ENCODE results near the gene RNASE13. TPM values are rescaled to one million over a fixed set of nuclear protein-coding genes. Genes with fewer than 3 reads are reported as not detected.
"Not testable (repeated sequence)": the region's sequence is repeated elsewhere in the genome, so short reads cannot be mapped to it uniquely, and the experiment has no call there.

The RNASE13 gene
- total RNA-seq, 2 donors from 2014 or later: not detected

DNA sequence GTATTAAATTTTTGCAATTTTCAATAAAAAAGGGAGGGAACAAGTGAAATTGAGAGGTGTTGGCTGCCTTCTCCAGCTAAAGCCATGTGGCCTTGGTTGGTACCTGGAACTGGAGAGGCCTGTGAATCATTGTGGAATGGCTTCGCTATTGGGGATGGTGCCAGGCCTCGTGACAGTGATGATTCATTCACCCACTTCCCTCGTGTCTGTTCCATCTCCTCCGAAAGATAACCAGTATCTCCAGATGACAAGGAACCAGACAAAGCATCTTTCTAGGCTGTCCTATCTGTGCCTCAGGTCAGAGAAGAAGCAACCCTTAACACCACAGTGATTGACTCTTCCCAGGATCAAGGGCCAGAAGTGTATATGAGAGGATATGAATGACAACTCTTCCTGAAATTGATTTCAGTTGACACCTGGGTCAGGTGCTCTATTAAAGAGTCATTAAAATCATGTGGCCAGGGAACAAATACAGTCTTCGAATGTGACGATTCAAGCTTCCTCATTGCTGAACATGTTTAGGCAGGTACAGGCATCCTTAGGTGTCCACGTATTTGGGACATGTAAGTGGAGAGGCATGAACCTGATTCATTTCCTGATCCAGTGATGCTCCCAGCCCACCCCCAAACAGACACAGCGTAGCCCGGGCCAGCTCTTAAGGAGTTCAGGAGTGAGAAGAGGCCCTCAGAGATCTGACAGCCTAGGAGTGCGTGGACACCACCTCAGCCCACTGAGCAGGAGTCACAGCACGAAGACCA, 7.2 kb upstream of the RNASE13 start, which contains the start of gene RNASE7:
Gene RNASE7 (plus strand): TSS at position 687 of the 758 bp plus-strand sequence. CDS start 631 bp downstream, outside the sequence.
- H3K4me3 ChIP-seq (ENCODE audit: low read length): no peak within 1 kb of the TSS
- Mint-ChIP-seq H3K36me3 (ENCODE audit: low read depth) (no peaks in the 10 kb centered on the region), H3K27ac (no peak within 1 kb of the TSS), H3K4me1 (peaks cover 27% of the 10 kb centered on the region), H3K9me3 (no peaks in the 10 kb centered on the region), H3K27me3 (ENCODE audit: insufficient read depth) (peaks cover 23% of the 10 kb centered on the region), H3K4me3 (no peak within 1 kb of the TSS)
- TF ChIP-seq, protein P1, sequence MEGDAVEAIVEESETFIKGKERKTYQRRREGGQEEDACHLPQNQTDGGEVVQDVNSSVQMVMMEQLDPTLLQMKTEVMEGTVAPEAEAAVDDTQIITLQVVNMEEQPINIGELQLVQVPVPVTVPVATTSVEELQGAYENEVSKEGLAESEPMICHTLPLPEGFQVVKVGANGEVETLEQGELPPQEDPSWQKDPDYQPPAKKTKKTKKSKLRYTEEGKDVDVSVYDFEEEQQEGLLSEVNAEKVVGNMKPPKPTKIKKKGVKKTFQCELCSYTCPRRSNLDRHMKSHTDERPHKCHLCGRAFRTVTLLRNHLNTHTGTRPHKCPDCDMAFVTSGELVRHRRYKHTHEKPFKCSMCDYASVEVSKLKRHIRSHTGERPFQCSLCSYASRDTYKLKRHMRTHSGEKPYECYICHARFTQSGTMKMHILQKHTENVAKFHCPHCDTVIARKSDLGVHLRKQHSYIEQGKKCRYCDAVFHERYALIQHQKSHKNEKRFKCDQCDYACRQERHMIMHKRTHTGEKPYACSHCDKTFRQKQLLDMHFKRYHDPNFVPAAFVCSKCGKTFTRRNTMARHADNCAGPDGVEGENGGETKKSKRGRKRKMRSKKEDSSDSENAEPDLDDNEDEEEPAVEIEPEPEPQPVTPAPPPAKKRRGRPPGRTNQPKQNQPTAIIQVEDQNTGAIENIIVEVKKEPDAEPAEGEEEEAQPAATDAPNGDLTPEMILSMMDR (conservative IDR thresholded peaks at IDR 0.05): no peak
- H3K27me3 ChIP-seq (ENCODE audit: control insufficient read depth, insufficient read depth, low read length, poor library complexity, severe bottlenecking): peaks cover 8% of the 10 kb centered on the region
- peaks cover 4% of the 10 kb centered on the region for H3K4me1 ChIP-seq (ENCODE audit: control insufficient read depth, insufficient read depth, low read length)
- H3K36me3 ChIP-seq (ENCODE audit: control insufficient read depth, insufficient read depth, low read length): no peaks in the 10 kb centered on the region
- no peak within 1 kb of the TSS for H3K27ac ChIP-seq (ENCODE audit: low read depth, low read length)
- DNase-seq: no peak
- 91 to 93% methylated on average over 4 to 11 of the region's 11 CpGs for WGBS, 2 experiments (ENCODE audit: insufficient coverage in 1 of 2, insufficient read length in 1 of 2)
- H3K9ac ChIP-seq (ENCODE audit: extremely low read depth, low read length, poor library complexity, severe bottlenecking): no peak within 1 kb of the TSS
- no peaks in the 10 kb centered on the region for H3K9me3 ChIP-seq (ENCODE audit: control insufficient read depth, low read length)

DNA sequence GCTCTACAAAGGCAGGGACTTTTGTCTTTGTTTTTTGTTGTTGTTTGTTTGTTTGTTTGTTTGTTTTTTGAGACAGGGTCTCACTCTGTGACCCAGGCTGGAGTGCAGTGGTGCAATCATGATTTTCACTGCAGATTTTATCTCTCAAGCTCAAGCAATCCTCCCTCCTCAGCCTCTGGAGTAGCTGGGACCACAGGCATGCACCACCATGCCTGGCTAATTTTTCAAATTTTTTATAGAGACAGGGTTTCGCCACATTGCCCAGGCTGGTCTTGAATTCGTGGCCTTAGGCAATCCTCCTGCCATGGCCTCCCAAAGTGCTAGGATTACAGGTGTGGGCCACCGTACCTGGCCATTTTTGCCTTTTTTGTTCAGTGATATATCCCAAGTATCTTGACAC, 6.3 kb upstream of the RNASE13 start:
- 91 to 93% methylated on average over 3 of the region's 3 CpGs for WGBS, 2 experiments (ENCODE audit: insufficient coverage in 1 of 2, insufficient read length in 1 of 2)
- not testable (repeated sequence) for H3K36me3 ChIP-seq (ENCODE audit: control insufficient read depth, insufficient read depth, low read length); DNase-seq; H3K27ac Mint-ChIP-seq; H3K9ac ChIP-seq (ENCODE audit: extremely low read depth, low read length, poor library complexity, severe bottlenecking); H3K4me1 ChIP-seq (ENCODE audit: control insufficient read depth, insufficient read depth, low read length); H3K4me3 Mint-ChIP-seq; H3K27ac ChIP-seq (ENCODE audit: low read depth, low read length); H3K27me3 ChIP-seq (ENCODE audit: control insufficient read depth, insufficient read depth, low read length, poor library complexity, severe bottlenecking); H3K9me3 Mint-ChIP-seq; H3K36me3 Mint-ChIP-seq (ENCODE audit: low read depth); H3K4me3 ChIP-seq (ENCODE audit: low read length); H3K9me3 ChIP-seq (ENCODE audit: control insufficient read depth, low read length)
- H3K4me1 Mint-ChIP-seq: peaks cover 27% of the 10 kb centered on the region
- H3K27me3 Mint-ChIP-seq (ENCODE audit: insufficient read depth): peaks cover 27% of the 10 kb centered on the region

DNA sequence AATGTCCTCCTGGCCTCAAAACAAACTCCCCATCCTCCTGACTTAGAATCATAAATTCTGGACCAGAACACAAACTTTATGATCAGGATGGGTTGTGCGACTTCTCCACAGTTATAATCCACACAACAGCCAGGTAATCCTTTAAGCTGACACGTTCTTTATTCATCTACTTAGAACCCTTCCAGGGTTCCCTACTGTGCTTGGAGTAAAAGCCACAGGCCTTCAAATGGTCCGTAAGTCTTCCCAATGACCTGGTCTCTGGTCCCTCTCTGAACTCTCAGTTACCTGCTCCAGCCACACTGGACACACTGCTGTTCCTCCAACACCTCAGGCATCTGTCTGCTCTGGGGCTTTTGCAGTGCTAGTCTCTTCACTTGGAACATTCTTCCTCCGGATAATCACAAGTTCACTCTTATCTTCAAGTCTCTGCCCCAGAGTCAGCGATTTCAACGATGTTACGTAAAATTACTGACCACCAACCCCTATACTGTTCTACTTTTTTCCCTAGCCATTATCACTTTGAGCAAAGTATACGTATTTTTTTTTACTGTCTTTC, 5.8 kb upstream of the RNASE13 start:
- Mint-ChIP-seq H3K36me3 (ENCODE audit: low read depth) (no peaks in the 10 kb centered on the region), H3K9me3 (no peaks in the 10 kb centered on the region), H3K27ac (no peak overlapping the region), H3K4me3 (no peak overlapping the region), H3K27me3 (ENCODE audit: insufficient read depth) (peaks cover 27% of the 10 kb centered on the region), H3K4me1 (peaks cover 27% of the 10 kb centered on the region)
- Histone ChIP-seq H3K9me3 (ENCODE audit: control insufficient read depth, low read length) (no peaks in the 10 kb centered on the region), H3K36me3 (ENCODE audit: control insufficient read depth, insufficient read depth, low read length) (no peaks in the 10 kb centered on the region), H3K4me1 (ENCODE audit: control insufficient read depth, insufficient read depth, low read length) (peaks cover 4% of the 10 kb centered on the region), H3K27ac (ENCODE audit: low read depth, low read length) (no peak overlapping the region), H3K4me3 (ENCODE audit: low read length) (no peak overlapping the region), H3K27me3 (ENCODE audit: control insufficient read depth, insufficient read depth, low read length, poor library complexity, severe bottlenecking) (peaks cover 8% of the 10 kb centered on the region), H3K9ac (ENCODE audit: extremely low read depth, low read length, poor library complexity, severe bottlenecking) (no peak overlapping the region)
- WGBS, 2 experiments (ENCODE audit: insufficient coverage in 1 of 2, insufficient read length in 1 of 2): 79% methylated on average over 7 to 8 of the region's 8 CpGs
- TF ChIP-seq, protein P1 (conservative IDR thresholded peaks at IDR 0.05): no peak
- DNase-seq: no peak
